Measurements from ENCODE around the gene VWC2. TPM values are rescaled to one million over a fixed set of nuclear protein-coding genes. Genes with fewer than 3 reads are reported as not detected.

VWC2 gene
- total RNA-seq, 2 donors from 2014 or later: 0.11 TPM; not detected in 1

- Histone ChIP-seq H3K36me3 (no peaks in the 10 kb centered on the region), H3K27ac (no peak overlapping the region), H3K9me3 (no peaks in the 10 kb centered on the region), H3K4me1 (replicated peaks) (no peaks in the 10 kb centered on the region), H3K4me3 (no peak overlapping the region), H3K27me3 (replicated peaks; ENCODE audit: insufficient read depth) (no peaks in the 10 kb centered on the region)
- 52% methylated on average over 11 of the region's 11 CpGs for WGBS
- no peak for TF ChIP-seq POLR2A (IDR thresholded peaks at IDR 0.05)
- peak; percentile 12 to 76 (median 52) for TF ChIP-seq CTCF (IDR thresholded peaks at IDR 0.05)
- intact Hi-C loops (cut with DNase I): no loop called here
- peak; percentile 47 for DNase-seq (ENCODE audit: low spot score)
Observed at GRCh38 chr7:49852619-49853462, 79.4 kb downstream of the VWC2 start.

- intact Hi-C loops (cut with DNase I): no loop called here
- H3K9me3 ChIP-seq: no peaks in the 10 kb centered on the region
- H3K36me3 ChIP-seq: no peaks in the 10 kb centered on the region
- H3K4me3 ChIP-seq: no peak overlapping the region
- TF ChIP-seq POLR2AphosphoS5 (IDR thresholded peaks at IDR 0.05) (no peak), CTCF (IDR thresholded peaks at IDR 0.05) (no peak), POLR2A (IDR thresholded peaks at IDR 0.05) (no peak)
- no peak for DNase-seq (ENCODE audit: low spot score)
- no peak overlapping the region for H3K27ac ChIP-seq
- no peaks in the 10 kb centered on the region for H3K4me1 ChIP-seq (replicated peaks)
- no peaks in the 10 kb centered on the region for H3K27me3 ChIP-seq (replicated peaks; ENCODE audit: insufficient read depth)
- 56% methylated on average over 7 of the region's 7 CpGs for WGBS
Observed at GRCh38 chr7:49855281-49855980, 82.0 kb downstream of the VWC2 start.

GRCh38 chr7:49860293-49860692, 86.9 kb downstream of the VWC2 start:
- Histone ChIP-seq H3K27me3 (replicated peaks; ENCODE audit: insufficient read depth) (no peaks in the 10 kb centered on the region), H3K4me3 (no peak overlapping the region), H3K36me3 (no peaks in the 10 kb centered on the region), H3K9me3 (no peaks in the 10 kb centered on the region), H3K4me1 (replicated peaks) (no peaks in the 10 kb centered on the region), H3K27ac (no peak overlapping the region)
- intact Hi-C loops (cut with DNase I): no loop called here
- DNase-seq (ENCODE audit: low spot score): no peak
- TF ChIP-seq POLR2A (IDR thresholded peaks at IDR 0.05) (no peak), POLR2AphosphoS5 (IDR thresholded peaks at IDR 0.05) (no peak), CTCF (IDR thresholded peaks at IDR 0.05) (no peak)
- WGBS: 94% methylated on average over 1 of the region's 1 CpG

GRCh38 chr7:49866076-49866735, 92.8 kb downstream of the VWC2 start:
- peak; percentile 13 for DNase-seq (ENCODE audit: low spot score)
- Histone ChIP-seq H3K27ac (no peak overlapping the region), H3K27me3 (replicated peaks; ENCODE audit: insufficient read depth) (no peaks in the 10 kb centered on the region), H3K4me3 (no peak overlapping the region), H3K4me1 (replicated peaks) (no peaks in the 10 kb centered on the region), H3K36me3 (no peaks in the 10 kb centered on the region), H3K9me3 (no peaks in the 10 kb centered on the region)
- WGBS: 30% methylated on average over 10 of the region's 10 CpGs
- TF ChIP-seq POLR2A (IDR thresholded peaks at IDR 0.05) (no peak), POLR2AphosphoS5 (IDR thresholded peaks at IDR 0.05) (no peak), CTCF (IDR thresholded peaks at IDR 0.05) (no peak)
- intact Hi-C loops (cut with DNase I): no loop called here
